ENCODE results near the gene TSFM.

DNA sequence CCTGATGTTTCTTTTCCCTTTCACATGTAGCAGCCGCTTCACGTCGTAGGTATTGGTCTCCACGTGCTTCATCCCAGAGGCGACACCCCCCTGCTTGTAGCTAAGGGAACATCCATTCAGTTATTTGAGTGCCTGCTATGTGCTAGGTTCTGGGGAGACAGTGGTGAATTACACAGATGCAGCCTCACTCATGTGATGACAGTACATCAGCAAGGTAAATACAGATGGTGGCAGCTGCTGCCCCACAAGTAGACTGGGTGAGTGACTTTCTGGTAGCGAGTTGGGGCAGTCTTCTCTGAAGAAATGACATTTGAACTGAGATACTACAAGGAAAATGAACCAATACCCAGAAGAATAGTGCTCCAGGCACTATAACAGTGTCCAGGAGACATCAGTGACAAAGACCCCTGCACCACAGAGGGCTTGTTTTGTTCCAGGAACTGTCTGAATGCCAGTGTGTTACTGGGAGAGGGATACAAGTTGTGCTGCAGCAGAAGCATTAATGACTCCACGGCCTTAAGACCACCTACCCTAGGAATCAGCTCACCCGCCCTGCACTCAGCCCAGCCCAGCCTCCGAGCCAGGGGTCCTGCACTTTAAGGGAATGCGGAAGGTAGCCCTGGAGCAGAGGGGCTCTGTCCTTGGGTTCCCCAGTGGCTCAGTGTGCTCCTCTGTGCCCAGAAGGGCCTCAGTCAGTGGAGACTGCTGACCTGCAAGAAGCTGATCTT is 28.6 kb downstream of the TSFM start:
- TF ChIP-seq, protein P1, sequence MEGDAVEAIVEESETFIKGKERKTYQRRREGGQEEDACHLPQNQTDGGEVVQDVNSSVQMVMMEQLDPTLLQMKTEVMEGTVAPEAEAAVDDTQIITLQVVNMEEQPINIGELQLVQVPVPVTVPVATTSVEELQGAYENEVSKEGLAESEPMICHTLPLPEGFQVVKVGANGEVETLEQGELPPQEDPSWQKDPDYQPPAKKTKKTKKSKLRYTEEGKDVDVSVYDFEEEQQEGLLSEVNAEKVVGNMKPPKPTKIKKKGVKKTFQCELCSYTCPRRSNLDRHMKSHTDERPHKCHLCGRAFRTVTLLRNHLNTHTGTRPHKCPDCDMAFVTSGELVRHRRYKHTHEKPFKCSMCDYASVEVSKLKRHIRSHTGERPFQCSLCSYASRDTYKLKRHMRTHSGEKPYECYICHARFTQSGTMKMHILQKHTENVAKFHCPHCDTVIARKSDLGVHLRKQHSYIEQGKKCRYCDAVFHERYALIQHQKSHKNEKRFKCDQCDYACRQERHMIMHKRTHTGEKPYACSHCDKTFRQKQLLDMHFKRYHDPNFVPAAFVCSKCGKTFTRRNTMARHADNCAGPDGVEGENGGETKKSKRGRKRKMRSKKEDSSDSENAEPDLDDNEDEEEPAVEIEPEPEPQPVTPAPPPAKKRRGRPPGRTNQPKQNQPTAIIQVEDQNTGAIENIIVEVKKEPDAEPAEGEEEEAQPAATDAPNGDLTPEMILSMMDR (IDR thresholded peaks at IDR 0.05; ENCODE audit: low read length), result no peak
- TF ChIP-seq EZH2 (IDR thresholded peaks at IDR 0.05; ENCODE audit: borderline replicate concordance, low read length), result no peak

Measured in OCI-LY1 (cell line).